Stimulated activated CD8-positive, alpha-beta memory T cell treated with anti-CD3 and anti-CD28 coated beads, Interleukin-15, amount 100 ng/mL, for 48 hours (primary cell): Measurements from ENCODE around the gene CDAN1.

Source experiments
- DNase-seq, 2 donors: peaks; one replicate each; pipeline ENCODE4 v3.0.0-alpha.2; 2020; ENCODE audit warnings: low read depth in 2 of 2

Gene CDAN1

DNA sequence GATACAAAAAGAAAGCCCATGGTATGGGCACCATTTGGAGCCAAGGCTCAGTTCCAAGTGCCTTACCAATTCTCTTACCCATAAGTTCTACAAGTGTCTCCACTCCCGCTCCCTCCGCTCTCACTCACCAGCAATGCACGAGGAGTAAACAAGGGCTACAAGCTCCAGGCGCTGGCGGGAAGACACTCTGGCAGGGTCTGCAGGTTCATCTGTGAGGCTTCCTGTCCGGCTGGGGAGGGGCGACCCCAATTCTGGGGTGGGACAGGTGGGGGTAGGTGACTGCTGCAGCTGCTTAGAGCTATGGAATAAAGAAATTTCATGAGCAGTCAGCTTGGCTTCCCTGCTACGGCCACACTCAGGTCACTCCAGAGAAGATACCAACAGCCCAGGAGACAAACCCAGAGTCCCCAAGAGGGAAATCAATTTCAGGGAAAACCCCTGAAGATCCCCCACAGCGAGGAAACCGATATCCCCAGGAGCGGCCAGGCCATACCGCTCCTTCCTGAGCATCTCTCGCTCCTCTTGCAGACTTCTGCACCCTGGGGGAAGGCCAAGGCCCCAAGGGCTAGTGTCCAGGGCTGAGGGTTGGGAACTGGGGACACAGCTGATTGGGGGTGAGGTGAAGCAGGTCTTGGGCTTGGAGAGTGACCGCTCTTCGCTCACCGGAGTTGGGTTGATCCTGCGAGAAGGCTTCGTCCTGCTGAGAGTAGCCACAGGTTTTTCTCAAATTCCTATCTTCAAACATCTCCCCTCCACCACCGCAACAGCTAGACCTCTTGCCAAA, 1.4 kb downstream of the CDAN1 start:
- DNase-seq = no peak

DNA sequence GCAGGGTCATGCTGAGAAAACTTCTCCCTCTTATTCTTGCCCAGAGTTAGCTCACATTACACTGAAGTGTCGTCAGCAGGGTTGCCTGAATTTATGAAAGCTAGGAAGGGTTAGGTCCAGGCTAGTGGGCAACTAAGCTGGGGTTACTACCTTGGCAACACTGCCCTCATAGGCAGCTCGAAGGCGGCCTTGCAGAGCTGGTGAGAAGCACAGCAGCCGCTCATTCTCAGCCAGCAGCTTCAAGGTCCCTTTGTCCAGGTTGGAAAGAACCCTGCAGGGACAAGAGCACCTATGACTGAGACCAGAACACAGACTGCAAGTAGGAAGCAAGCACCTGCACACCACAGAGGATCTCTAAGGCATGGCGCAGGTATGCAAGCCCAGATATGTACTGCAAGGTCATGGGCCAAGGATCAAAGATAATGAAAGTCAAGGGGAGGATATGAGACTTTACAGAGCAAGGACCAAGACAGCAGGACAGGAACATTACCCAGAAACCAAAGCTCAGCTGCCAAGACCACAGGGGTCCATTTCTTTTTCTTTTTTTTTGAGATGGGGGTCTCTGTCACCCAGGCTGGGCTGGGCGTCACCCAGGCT, 2.8 kb downstream of the CDAN1 start:
- no peak for DNase-seq

GRCh38 chr15:42733027-42733426, 3.9 kb downstream of the CDAN1 start:
- no peak for DNase-seq

GRCh38 chr15:42732095-42732827, 4.7 kb downstream of the CDAN1 start:
- no peak for DNase-seq

- DNase-seq = no peak
Measured at GRCh38 chr15:42731461-42731860, 5.5 kb downstream of the CDAN1 start.

GRCh38 chr15:42730536-42730935, 6.4 kb downstream of the CDAN1 start:
- no peak for DNase-seq

- no peak for DNase-seq
Measured at GRCh38 chr15:42730135-42730534, 6.8 kb downstream of the CDAN1 start.

DNA sequence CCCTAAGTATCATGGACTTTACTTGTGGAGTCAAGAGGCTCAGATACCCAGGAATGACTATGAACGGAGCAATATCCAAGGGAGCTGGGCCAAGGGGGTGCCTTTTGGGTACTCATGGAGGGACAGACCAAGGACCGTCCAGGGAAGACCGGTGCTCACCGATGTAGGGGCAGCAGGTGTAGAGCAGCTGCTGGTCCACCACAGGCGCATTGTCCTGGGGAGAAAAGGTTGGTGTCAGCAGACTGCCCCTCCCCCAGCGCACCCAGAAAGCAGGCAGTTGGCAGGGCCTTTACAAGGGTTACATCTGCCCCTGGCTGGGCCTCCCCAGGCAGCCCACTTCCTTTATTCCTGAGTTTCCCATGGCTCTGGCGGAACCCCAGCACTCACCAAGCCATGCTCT, 7.5 kb downstream of the CDAN1 start:
- DNase-seq = no peak

DNA sequence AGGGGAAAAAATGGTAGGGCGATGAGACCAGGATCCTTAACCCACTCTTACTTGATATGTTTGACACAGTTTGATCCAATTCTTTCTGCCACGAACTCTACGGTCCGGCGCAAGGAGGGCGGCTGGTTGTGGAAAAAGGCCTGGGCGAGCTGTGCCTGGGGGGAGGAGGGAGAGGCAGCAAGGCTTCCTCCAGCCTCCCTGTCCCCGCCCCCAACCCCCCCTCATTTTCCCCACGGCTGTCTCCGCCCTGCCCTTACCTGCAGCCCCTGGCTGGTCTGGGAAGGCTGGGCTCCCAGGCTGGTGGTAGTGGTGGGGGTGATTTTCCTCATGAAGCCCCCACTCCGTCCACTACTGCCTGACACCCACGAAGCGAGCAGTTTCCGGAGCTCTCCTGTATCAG, 8.0 kb downstream of the CDAN1 start:
- DNase-seq = no peak

DNA sequence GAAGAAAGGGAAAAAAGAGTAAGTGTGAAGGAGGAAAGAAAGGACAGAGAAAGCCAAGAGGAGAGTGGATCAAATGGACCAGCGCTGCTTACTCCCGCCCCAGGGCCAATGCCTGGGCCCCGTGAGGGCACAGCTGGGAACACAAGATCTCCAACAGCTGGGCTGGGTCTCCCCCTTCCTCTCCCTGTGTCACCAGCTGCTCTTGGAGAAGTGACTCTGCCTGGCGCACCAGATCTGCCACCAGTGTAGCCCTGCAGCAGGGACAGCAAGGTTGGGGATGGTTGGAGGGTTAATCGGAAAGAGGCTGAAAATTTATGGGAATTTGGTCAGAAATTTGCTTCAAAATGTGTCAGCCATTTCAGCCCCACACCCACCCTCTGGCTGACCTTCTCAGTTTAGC, 8.4 kb downstream of the CDAN1 start:
- no peak for DNase-seq

- no peak for DNase-seq
Measured at GRCh38 chr15:42727750-42728381, 9.1 kb downstream of the CDAN1 start.

DNA sequence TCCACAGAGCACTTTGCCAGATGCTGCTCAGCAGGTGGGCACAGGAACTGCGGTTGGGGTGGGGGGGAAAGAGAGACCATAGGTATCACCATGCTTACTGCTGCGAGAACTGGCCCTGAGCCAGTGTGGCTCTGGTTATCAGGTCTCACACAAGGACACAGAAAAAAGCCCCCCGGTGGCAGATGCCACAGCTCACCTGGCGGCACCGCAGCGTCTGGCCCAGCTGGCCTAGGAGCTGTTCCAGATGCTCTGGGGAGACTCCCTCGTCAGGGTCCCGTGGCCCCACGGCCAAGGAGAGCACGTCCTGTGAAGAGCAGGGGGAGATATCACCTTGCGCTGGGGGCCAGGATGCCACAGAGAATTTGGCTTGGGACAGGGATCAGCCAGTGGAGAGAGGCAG, 10.8 kb downstream of the CDAN1 start:
- no peak for DNase-seq

DNA sequence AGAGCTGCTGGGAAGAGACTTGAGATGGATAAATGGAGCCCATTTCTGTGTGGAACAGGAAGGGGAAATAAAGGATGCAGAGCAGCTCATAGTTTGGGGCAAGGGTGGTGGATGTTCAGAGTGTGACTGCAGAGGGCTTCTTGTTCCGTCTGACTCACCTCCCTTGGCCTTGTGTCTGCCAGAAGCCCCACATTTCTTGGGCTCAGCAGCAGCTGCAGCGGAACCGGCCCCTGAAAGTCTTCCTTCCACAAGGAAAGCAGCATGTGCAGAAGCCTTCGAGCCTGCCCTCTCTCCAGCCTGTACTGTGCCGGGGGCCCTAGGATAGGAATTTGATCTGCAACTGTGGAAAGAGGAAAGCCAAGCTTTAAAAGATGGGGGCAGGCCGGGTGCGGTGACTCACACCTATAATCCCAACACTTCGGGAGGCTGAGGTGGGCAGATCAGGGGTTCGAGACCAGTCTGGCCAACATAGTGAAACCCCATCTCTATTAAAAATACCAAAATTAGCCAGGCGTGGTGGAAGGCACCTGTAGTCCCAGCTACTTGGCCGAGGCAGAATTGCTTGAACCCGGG, 11.5 kb downstream of the CDAN1 start:
- no peak for DNase-seq

DNA sequence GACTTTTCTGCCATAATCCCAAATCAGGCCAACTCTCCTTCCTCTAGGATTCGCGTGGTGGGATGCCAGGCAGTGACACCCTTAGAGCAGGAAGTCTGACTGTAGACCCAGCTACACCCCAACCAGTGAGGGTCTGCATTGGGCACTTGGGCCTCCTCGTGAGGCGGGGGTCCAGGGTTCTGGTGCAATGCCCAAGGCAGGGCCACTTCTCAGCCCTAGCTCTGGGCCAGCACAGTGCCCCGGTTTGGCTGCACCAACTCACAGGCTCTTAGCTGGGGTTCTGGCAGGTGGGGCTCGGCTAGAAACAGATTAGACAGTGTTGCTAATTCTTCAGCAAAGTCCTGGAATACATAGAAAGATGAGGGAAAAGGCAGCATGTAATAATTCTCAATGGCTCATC, 12.7 kb downstream of the CDAN1 start:
- DNase-seq = no peak

DNA sequence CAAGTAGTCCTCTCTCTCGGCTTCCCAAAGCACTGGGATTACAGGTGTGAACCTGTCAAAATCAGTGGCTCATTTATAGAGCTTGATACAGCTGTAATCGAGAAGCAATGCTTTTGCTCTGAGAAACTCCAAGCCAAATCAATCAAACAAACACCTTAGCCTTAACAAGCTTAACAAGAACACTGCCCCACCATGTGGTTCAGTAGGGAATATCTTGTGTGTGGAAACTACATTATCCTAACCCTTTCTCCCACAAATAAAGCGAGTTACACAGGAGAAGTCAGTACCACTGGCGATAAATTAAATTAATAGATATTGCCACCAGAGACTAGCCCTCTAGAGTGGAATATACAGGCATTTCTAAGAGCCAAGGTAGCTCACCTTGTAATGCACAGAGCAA, 13.9 kb downstream of the CDAN1 start:
- no peak for DNase-seq

DNA sequence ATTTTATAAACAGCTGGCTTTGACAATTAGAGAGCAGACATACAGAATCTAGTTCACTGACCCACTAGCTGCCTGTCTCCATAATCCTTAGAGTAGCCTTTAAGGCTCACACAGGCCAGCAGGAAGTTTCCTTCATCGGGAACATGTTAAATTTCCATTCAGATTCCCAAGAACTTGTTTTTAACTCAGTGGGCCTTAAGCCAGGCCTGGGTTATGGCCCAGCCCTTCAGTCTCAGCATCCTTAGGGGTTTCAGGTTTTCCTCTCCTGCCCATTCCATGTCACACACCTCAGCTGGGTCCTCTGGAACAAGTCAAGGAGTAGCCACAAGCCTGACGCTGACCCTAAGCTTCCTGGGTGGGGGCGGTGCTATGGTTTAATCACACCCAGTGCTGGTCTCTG, 15.0 kb downstream of the CDAN1 start:
- no peak for DNase-seq

- no peak for DNase-seq
Measured at GRCh38 chr15:42721016-42721415, 15.9 kb downstream of the CDAN1 start.

DNA sequence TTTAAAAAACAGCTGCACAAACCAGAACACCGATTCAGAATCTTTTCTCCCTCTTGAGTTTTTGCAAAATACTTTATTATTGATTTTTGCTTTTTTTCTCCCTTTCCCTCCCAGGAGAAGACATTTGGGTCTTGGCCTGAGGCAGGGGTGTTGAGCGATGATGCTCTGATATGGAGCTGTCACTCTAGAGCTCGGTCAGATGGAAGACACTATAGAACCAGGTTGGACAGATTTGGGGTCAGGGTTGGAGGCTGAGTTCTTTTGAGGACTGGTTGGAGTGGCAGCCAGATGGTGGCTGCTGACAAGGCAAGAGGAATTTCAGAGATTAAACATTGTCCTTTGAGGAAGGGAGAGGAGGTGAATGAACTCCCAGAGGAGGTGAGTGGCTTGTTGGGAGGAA, 16.9 kb downstream of the CDAN1 start:
- DNase-seq = no peak

DNA sequence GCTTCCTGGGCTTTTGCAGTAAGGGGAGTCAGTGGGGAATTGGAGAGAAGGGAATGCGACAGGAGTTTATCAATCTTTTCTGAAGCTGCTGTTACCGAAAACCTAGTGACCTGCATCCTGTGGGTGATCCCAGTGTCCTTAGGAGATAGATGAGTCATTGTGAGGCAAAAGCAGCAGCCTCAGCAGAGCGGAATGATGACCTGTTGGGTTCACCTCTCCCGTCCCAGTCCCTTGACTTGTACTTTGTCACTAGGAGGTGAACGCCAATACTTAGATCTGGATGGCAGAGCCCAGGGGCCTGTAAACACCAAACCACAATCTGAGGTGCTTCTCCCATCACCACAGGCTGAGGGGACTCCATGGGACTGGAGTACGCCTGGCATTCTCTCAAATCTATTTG, 17.9 kb downstream of the CDAN1 start:
- DNase-seq = no peak

DNA sequence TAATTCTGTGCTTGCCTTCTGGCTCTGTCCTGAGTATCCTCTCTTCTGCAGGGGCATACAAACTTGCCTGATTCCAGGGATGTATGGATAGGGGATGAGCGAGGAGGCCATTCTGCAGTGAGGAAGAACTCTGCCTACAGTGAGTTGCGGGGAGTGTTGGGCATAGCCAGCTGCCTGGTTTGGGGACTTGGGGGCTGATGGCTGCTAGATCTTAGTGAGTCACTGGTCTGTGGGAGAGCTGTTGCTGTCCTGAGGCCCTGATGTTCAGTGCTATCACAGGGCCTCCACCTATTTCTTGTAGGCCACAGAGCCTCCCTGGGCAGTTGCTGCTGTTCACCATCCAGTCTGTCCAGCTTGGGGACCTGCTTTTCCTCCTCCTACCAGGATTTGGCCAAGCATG, 20.3 kb downstream of the CDAN1 start:
- no peak for DNase-seq

GRCh38 chr15:42716125-42716524, 20.8 kb downstream of the CDAN1 start:
- no peak for DNase-seq

- DNase-seq = no peak
Measured at GRCh38 chr15:42712584-42712983, 24.3 kb downstream of the CDAN1 start.
